HepG2 (cell line): ENCODE measurements around the gene ZNF12. TPM values are rescaled to one million over a fixed set of nuclear protein-coding genes. Genes with fewer than 3 reads are reported as not detected.

Experiments used
- ATF2 ChIP-seq: sonication (generic); formaldehyde crosslinking; IDR thresholded peaks from 2 replicates; pipeline ENCODE4 v1.4.0; 2020; ENCODE audit warnings: missing genetic modification reagents
- DDIT3 ChIP-seq: sonication (generic); formaldehyde crosslinking; IDR thresholded peaks from 2 replicates; pipeline ENCODE4 v1.4.0; 2020; ENCODE audit warnings: mild to moderate bottlenecking, missing genetic modification reagents
- E2F1 ChIP-seq: sonication (generic); formaldehyde crosslinking; IDR thresholded peaks from 2 replicates; pipeline ENCODE4 v1.5.0; 2020; ENCODE audit warnings: missing genetic modification reagents
- FOXJ3 ChIP-seq: sonication (generic); formaldehyde crosslinking; IDR thresholded peaks from 2 replicates; pipeline ENCODE4 v1.4.0; 2020; ENCODE audit warnings: missing genetic modification reagents, mild to moderate bottlenecking, borderline replicate concordance
- GATAD1 ChIP-seq: IDR thresholded peaks from 2 replicates; pipeline ENCODE4 v1.6.1; 2016; ENCODE audit warnings: missing genetic modification reagents, missing compliant biosample characterization
- GRHL1 ChIP-seq: sonication (generic); formaldehyde crosslinking; conservative IDR thresholded peaks from 2 replicates; pipeline ENCODE4 v1.8.0; 2022; ENCODE audit warnings: missing genetic modification reagents
- HMGXB3 ChIP-seq: sonication (generic); formaldehyde crosslinking; IDR thresholded peaks from 2 replicates; pipeline ENCODE4 v1.4.0; 2020; ENCODE audit warnings: missing genetic modification reagents, borderline replicate concordance
- MEIS2 ChIP-seq: sonication (generic); formaldehyde crosslinking; IDR thresholded peaks from 2 replicates; pipeline ENCODE4 v1.9.0; 2021; ENCODE audit warnings: mild to moderate bottlenecking, missing genetic modification reagents
- NCOA2 ChIP-seq: sonication (generic); formaldehyde crosslinking; IDR thresholded peaks from 2 replicates; pipeline ENCODE4 v1.8.0; 2022; ENCODE audit warnings: inconsistent platforms
- PHF20 ChIP-seq: sonication (generic); formaldehyde crosslinking; IDR thresholded peaks from 2 replicates; pipeline ENCODE4 v1.5.0; 2020; ENCODE audit warnings: mild to moderate bottlenecking, missing genetic modification reagents
- SMAD3 ChIP-seq: sonication (generic); formaldehyde crosslinking; IDR thresholded peaks from 2 replicates; pipeline ENCODE4 v1.4.0; 2020; ENCODE audit warnings: missing genetic modification reagents
- SMYD3 ChIP-seq: sonication (generic); formaldehyde crosslinking; IDR thresholded peaks from 2 replicates; pipeline ENCODE4 v1.8.1; 2023; ENCODE audit warnings: mild to moderate bottlenecking, missing genetic modification reagents
- ZFP36 ChIP-seq: fragments of 150-350 bp; IDR thresholded peaks from 2 replicates; pipeline ENCODE4 v1.6.1; 2018; ENCODE audit warnings: borderline replicate concordance, low read length, low read depth; ENCODE audit not compliant: partially characterized antibody
- ZNF225 ChIP-seq: sonication (generic); formaldehyde crosslinking; IDR thresholded peaks from 2 replicates; pipeline ENCODE4 v1.4.0; 2020; ENCODE audit warnings: mild to moderate bottlenecking, missing genetic modification reagents
- ZNF335 ChIP-seq: sonication (generic); formaldehyde crosslinking; IDR thresholded peaks from 2 replicates; pipeline ENCODE4 v1.4.0; 2020; ENCODE audit warnings: missing genetic modification reagents
- ZNF558 ChIP-seq: sonication (generic); formaldehyde crosslinking; IDR thresholded peaks from 2 replicates; pipeline ENCODE4 v1.9.0; 2022; ENCODE audit warnings: mild to moderate bottlenecking, missing genetic modification reagents, borderline replicate concordance
- ZNF564 ChIP-seq: sonication (generic); formaldehyde crosslinking; IDR thresholded peaks from 2 replicates; pipeline ENCODE4 v1.8.1; 2023; ENCODE audit warnings: mild to moderate bottlenecking, missing genetic modification reagents
- ZNF644 ChIP-seq: IDR thresholded peaks from 2 replicates; pipeline ENCODE4 v1.6.1; 2016; ENCODE audit warnings: low read depth
- ZNF749 ChIP-seq: sonication (generic); formaldehyde crosslinking; IDR thresholded peaks from 2 replicates; pipeline ENCODE4 v1.8.0; 2022; ENCODE audit warnings: mild to moderate bottlenecking, missing genetic modification reagents, moderate library complexity, borderline replicate concordance
- ZNF790 ChIP-seq: sonication (generic); formaldehyde crosslinking; IDR thresholded peaks from 2 replicates; pipeline ENCODE4 v1.8.0; 2022; ENCODE audit warnings: missing genetic modification reagents, mild to moderate bottlenecking, borderline replicate concordance
- polyA plus RNA-seq, 8 experiments: library from polyadenylated mRNA; depleted of rRNA in 3 of 8; stranded (reverse) in 7 of 8; unstranded in 1 of 8; fragments of >200 nt; fragmentation: Illumina TruSeq in 4 of 8; extraction: Trizol in 4 of 8; gene quantifications; 2 replicates each; pipeline versions ENCODE4 v1.2.1 to v1.2.3, GENCODE V29; 2011 to 2016; ENCODE audit warnings: low read depth in 4 of 8, missing spikeins in 1 of 8, mixed read lengths in 1 of 8; ENCODE audit not compliant: insufficient read depth in 1 of 8
- total RNA-seq, 5 experiments: library from RNA; depleted of rRNA; stranded (reverse); fragments of >200 nt; fragmentation: Illumina TruSeq; extraction: Trizol; gene quantifications; 2 replicates each; pipeline ENCODE4 v1.2.3, GENCODE V29; 2016; ENCODE audit warnings: low read depth in 1 of 5

The ZNF12 gene
- total and polyA plus RNA-seq, 2 of the 13 experiments (the other 11 are each of a cell fraction or from before 2014, with no cell fraction given), result 21.4 to 22.8 TPM

- TF ChIP-seq ATF2 (CRISPR knock-in tag), result peak; percentile 53
- no peak for TF ChIP-seq ZNF749 (CRISPR knock-in tag)
- TF ChIP-seq DDIT3 (CRISPR knock-in tag), result no peak
- TF ChIP-seq ZNF564 (CRISPR knock-in tag), result peak; percentile 79; the same call in 1 of the 2 replicates
- no peak for TF ChIP-seq GRHL1 (CRISPR knock-in tag)
- TF ChIP-seq E2F1, result peak; percentile 56; the same call in 1 of the 2 replicates
- no peak; the same call in 1 of the 2 replicates for TF ChIP-seq HMGXB3 (CRISPR knock-in tag)
- no peak for TF ChIP-seq SMYD3 (CRISPR knock-in tag)
- TF ChIP-seq ZNF335 (CRISPR knock-in tag), result 0 out of 2 replicates have a peak, but pooled peaks have one; percentile 22
- peak; percentile 58; the same call in 1 of the 2 replicates for TF ChIP-seq FOXJ3 (CRISPR knock-in tag)
- peak; percentile 88 for TF ChIP-seq GATAD1 (CRISPR knock-in tag)
- 0 out of 2 replicates have a peak, but pooled peaks have one; percentile 41 for TF ChIP-seq ZNF225 (CRISPR knock-in tag)
- TF ChIP-seq NCOA2, result peak; percentile 38; the same call in 1 of the 2 replicates
- peak; percentile 83 for TF ChIP-seq PHF20 (CRISPR knock-in tag)
- peak; percentile 77; the same call in 1 of the 2 replicates for TF ChIP-seq ZNF790 (CRISPR knock-in tag)
- peak; percentile 17; the same call in 1 of the 2 replicates for TF ChIP-seq MEIS2
- TF ChIP-seq SMAD3 (CRISPR knock-in tag), result peak; percentile 28; the same call in 1 of the 2 replicates
- TF ChIP-seq ZNF558 (CRISPR knock-in tag), result peak; percentile 12; the same call in 1 of the 2 replicates
- TF ChIP-seq ZNF644 (CRISPR knock-in tag), result no peak
- no peak for TF ChIP-seq ZFP36
Observed at GRCh38 chr7:6729492-6730342, 23.0 kb upstream of the ZNF12 start (continued).
